Activated T-helper 9 cell treated with anti-CD3 and anti-CD28 coated beads, Interleukin-2, amount 50 U/mL, for 16 hours (primary cell): Measurements from ENCODE around the gene LRRC4C.

Experiments
- DNase-seq: peaks from one replicate; pipeline ENCODE4 v3.0.0-alpha.2; 2020; ENCODE audit warnings: low read depth

Gene LRRC4C

GRCh38 chr11:41414771-41415440 is 44.5 kb downstream of the LRRC4C start:
- DNase-seq, result no peak

GRCh38 chr11:41413843-41414242 is 45.6 kb downstream of the LRRC4C start:
- no peak for DNase-seq

DNA sequence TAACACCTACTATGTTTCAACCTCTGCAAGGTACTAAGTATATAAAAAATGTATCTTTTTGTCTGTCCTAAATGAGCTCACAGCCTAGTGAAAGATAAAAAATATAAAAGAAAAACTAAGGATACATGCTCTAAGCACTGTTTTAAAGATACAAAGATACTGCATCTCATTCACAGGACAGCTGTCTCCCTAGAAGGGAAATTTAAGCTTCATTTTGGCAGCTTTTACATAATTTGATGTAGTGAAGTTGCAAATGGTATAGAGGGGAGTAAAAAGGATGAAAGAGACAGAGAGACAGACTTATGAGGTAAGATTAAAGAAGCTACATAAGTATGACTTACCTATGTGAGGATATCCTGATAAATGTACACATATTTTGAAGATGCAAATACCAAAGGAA is 53.6 kb downstream of the LRRC4C start:
- DNase-seq, result no peak

DNA sequence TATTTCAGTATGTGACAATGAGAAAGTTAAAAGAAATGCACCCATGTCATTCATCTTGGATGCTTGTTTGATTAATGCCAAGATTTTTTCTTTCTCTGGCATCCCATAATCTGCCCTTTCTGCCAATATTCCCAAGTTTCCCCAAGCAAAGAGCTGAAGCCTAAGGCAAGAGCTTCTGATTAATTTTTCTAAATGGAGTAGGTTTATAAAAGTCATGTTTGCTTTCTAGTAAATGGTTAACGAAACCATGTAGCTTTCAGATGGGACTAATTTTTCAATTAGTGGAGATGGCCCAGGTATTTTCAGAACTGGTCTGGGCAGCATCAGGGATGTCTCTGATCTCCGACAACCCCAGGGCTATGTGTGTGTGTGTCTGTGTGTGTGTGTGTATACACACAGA is 55.3 kb downstream of the LRRC4C start:
- no peak for DNase-seq

DNA sequence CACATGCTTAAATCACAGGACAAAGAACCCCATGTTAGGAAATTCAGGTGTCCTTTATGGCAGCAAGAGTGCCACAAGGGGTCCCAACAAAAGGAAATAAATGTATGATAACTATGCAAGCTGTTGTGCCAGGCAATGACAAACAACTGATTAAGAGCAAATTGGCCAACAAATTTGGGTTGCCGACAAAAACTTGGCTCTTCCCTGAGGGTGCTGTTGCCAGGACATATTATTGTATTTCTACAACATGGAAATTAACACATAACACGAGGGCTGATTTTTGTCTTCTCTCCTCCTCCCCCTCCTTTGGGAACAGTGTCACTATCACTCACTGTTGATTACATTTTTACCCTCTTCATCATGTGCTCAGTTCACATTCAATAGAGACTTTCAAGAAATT is 56.0 kb downstream of the LRRC4C start:
- no peak for DNase-seq

DNA sequence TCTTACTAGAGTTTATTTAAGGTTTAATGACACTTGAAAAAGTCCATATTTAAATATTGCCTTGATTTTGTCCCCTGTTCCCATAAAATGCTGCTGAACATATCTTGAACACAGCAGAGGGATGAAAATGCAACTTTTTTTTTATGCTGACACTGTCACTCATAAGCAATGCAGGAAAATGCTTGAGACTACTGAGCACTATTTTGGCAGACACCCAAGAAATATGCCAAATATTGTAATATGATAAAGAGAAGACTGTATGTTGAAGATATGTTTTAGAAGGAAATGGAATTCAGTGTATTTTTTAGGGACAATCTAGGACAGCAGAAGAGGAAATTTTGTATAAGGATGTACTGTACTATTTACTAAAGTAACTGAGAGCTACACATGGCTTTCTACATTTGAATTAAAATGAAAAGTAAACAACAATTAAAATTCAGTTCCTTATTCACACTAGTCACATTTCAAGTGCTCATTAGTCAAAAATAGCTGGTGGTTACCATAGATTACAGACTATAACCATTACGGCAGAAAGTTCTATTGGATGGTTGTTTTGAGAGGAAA is 58.6 kb downstream of the LRRC4C start:
- DNase-seq, result no peak

- no peak for DNase-seq
Measured at GRCh38 chr11:41400124-41400523, 59.3 kb downstream of the LRRC4C start.

DNA sequence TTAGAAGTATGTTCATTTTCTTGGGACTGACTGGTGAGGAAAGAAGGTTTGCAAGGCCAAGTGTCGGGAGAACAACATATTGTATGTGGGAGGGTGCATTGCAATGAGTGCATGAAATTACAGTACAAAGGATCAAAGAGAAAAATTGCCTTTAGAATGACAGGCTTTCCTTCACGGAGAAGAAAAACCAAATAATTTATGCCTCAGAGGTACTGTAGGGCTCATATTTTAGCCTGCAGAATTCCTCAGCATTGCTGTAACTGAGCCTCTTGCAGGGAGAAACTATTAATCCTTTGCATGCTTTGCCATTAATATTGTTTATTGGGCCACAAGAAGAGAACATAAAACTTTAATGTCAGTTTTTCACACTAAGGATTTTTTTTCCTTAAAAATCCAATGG is 60.1 kb downstream of the LRRC4C start:
- DNase-seq, result no peak

GRCh38 chr11:41398175-41398574 is 61.3 kb downstream of the LRRC4C start:
- no peak for DNase-seq

DNA sequence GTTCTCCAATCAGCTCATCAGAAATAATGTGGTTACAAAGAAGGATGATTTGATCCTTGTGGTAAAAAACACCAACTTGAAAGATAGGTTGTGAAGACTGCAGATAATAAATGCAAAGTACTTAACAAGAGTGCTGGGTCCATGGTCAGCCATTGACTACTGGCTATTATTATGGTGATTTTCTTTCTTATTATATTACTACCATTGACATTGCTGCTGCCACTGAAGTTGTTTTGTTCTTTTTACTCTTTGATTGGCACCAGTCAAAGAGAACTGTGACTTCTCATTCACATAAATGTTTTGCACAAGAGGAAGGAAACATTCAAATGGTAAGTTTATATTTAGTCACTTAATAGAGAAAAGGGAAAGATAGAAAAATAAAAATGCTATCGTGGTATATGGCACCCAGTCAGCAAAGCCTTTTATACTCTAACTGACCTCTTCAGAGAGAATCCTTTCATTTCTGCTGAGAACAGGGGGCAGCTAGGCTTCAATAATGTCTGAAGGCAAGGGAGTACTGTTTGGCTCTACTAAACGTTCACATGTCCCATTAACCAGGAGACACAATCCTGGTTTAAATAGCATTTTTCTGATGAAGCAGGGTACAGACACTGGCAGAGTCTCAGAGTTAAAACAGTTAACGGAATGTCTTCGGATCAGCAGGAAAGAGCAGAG is 64.8 kb downstream of the LRRC4C start:
- DNase-seq, result no peak

GRCh38 chr11:41392596-41392995 is 66.9 kb downstream of the LRRC4C start:
- DNase-seq, result no peak

- DNase-seq, result no peak
Measured at GRCh38 chr11:41389623-41390130, 69.8 kb downstream of the LRRC4C start.

- no peak for DNase-seq
Measured at GRCh38 chr11:41384329-41384728, 75.1 kb downstream of the LRRC4C start.

DNA sequence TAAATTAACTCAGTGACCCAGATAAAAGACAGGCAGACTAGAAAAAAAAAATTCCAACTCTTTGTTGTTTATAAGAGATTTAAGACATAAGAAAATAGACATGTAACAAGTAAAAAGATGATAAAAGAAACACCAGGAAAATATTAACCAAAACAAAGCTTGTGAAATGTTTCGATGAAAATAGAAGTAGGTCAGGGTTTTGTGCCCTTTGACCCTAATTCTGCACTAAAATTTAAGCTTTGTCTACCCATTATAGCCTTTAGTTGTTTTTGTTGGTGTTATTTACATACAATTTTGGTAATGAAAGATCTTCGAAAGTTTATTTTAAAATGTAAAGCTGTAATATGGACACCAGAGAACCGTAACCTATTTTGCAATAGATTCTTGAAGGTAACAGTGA is 75.7 kb downstream of the LRRC4C start:
- DNase-seq, result no peak

DNA sequence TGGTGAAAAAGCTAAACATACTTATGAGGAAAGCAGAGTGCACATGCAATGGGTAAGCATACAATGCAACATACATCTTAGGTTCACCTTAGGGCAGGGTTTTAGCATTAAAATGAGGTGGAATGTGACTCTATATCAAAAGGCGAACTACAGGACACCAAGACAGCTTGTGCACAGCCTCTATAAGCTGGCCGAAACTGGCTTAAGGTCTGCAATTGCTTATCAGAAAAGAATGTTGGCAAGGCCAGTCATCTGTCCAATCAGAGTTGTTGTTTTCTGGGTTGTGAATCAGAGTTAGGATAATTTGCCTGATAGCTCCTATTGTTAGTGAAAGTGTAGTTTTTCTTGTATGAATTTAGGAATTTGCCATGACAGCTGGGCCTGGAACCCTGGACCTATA is 76.5 kb downstream of the LRRC4C start:
- DNase-seq, result no peak

GRCh38 chr11:41379084-41379483 is 80.4 kb downstream of the LRRC4C start:
- no peak for DNase-seq

DNA sequence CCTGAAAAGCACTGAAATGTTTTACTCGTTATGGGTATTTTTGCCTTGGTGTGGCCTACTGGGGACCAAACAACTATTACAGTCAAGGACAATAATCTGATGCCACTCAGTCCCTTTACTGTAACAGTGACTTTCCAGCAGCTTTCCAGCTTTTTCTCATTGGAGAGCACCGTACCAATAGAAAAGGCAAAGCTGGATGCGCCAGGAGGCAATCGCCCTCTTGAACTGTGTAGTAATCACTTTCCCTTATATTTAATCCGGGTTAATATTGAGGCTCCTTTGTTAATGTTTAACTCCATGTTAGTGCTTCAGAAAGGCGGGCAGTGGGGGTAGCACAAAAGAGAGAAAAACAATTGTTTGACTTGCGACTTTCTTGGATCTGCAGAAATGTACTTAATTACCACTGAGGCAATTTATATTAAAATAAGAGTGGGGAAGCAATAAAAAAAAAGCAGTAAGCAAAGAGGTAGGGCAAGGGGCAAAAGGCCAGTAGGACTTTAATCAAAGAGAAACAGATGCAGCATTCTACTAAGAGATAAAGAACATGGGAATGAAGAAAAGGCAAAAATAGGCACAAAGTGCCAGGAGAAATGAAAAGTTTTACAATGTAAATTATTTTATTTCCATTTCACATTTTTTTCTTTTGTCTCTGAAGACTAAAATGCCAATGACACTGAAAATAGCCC is 81.6 kb downstream of the LRRC4C start:
- no peak for DNase-seq

DNA sequence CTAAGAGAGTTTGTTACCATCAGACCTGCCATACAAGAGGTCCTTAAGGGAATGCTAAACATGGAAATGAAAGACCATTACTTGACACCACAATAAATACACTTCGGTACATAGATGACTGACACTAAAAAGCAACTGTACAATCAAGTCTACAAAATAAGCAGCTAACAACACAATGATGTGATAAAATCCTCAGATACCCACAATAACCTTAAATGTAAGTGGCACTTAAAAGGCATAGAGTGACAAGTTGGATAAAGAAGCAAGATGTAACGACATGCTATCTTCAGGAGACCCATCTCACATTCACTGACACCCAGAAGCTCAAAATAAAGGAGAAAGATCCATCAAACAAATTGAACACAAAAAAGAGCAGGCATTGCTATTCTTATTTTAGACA is 107.6 kb downstream of the LRRC4C start:
- DNase-seq, result no peak

GRCh38 chr11:41346042-41346441 is 113.4 kb downstream of the LRRC4C start:
- no peak for DNase-seq

DNA sequence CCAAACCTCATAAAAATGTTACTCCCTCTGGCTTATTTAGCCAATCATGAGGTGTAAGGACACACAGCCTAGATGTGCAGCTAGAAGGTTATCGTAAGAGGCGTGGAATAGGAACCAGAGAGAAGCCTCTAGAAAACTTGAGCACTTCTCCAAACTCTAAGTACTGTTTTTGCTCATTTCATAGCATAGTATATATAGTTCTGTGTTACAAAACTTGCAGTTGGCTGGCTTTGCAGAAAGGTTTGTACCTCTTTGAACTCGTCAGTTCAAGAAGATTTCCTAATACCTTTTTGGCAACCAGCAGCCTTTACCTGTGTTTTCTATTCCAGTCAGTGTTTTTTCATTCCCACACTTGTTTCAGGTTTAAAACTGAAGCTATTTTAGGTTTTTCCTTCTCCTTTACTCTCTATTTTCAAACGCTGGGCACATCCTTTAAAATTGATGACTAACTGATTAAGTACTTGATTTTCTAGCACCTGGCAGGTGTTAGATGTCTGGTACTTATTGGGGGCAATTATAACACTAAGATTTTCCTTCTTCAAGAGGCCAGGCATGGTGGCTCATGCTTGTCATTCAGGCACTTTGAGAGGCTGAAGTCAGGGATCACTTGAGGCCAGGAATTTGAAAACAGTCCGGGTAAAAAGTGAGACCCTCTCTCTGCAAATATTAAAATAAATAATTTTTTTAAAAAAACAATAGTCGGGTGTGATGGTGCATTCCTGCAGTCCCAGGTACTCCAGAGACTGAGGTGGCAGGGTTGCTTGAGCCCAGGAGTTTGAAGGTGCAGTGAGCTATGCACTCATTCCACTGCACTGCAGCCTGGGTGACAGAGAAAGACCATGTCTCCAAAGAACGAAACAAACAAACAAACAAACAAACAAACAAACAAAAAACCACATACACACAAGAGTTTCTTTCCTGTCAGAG is 125.2 kb downstream of the LRRC4C start:
- DNase-seq, result no peak

DNA sequence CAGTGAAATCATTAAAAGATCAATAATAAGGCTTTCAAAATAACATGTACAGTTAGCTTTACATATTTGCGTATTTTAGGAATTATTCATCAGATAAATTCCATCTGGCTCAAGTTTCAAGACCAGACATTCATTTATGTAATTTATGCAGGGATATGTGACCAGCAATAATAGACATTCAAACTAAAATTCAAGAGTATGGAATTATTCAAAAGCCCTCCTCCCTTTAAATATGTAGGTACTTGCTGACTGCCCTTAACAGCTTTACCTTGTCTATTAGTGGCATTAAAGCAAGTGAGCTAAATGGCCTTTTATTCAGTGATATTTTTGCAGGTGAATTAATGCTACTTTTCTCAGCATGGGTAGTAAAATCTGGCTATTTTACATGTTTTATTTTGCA is 126.1 kb downstream of the LRRC4C start:
- DNase-seq, result no peak

GRCh38 chr11:41328324-41328723 is 131.1 kb downstream of the LRRC4C start:
- DNase-seq, result no peak
